GM12891 (cell line): ENCODE measurements around the gene MARK1.
"Not testable (repeated sequence)": the region's sequence is repeated elsewhere in the genome, so short reads cannot be mapped to it uniquely, and the experiment has no call there.

Experiments used
- DNase-seq: peaks from one replicate; pipeline ENCODE4 v3.0.0; 2011; ENCODE audit warnings: low spot score; ENCODE audit not compliant: insufficient read length
- FAIRE-seq: peaks from 2 replicates; lab custom pipeline; 2011; peaks lifted over from hg19 to GRCh38; lab: Jason Lieb, UNC
- PAX5 ChIP-seq: IDR thresholded peaks from 2 replicates; pipeline ENCODE4 v1.6.1; 2011; ENCODE audit warnings: low read length, moderate library complexity, mild to moderate bottlenecking; ENCODE audit not compliant: insufficient read depth, severe bottlenecking
- POLR2A ChIP-seq: IDR thresholded peaks from 2 replicates; pipeline ENCODE4 v1.6.1; 2011; ENCODE audit warnings: low read depth, low read length, control low read depth
- POLR2AphosphoS5 ChIP-seq: IDR thresholded peaks from 2 replicates; pipeline ENCODE4 v1.6.1; 2011; ENCODE audit warnings: low read depth, low read length, control low read depth
- POU2F2 ChIP-seq: IDR thresholded peaks from 2 replicates; pipeline ENCODE4 v1.6.1; 2011; ENCODE audit warnings: low read depth, mild to moderate bottlenecking, control low read depth, low read length, moderate library complexity
- SPI1 ChIP-seq: IDR thresholded peaks from 2 replicates; pipeline ENCODE4 v1.6.1; 2011; ENCODE audit warnings: low read depth, low read length, control low read depth
- TAF1 ChIP-seq: IDR thresholded peaks from 2 replicates; pipeline ENCODE4 v1.6.1; 2011; ENCODE audit warnings: low read depth, low read length, control low read depth

MARK1 gene

DNA sequence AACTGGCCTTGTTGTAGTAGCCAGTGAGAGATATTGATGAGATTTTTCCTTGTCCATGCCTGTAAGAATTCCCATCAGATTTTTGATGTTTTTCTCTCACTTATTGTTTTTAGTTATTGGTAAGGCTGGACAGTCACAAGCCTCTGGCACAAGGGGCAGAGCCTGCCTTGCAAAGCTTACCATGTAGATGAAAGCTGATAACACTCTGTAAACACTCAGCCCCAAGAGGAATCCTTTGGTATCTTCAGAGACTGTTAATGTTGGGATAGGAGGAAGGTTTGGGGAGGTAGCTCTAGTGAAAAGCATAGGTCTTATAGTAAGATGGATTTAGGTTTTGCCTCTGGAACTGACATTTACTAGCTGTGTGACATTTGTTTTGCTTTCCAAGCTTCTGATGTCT is 37.7 kb downstream of the MARK1 start:
- no peak for DNase-seq
- no peak for FAIRE-seq
- TF ChIP-seq PAX5, result no peak
- TF ChIP-seq POLR2A, result no peak
- TF ChIP-seq POU2F2, result no peak
- TF ChIP-seq TAF1, result no peak
- TF ChIP-seq POLR2AphosphoS5, result no peak
- no peak for TF ChIP-seq SPI1

DNA sequence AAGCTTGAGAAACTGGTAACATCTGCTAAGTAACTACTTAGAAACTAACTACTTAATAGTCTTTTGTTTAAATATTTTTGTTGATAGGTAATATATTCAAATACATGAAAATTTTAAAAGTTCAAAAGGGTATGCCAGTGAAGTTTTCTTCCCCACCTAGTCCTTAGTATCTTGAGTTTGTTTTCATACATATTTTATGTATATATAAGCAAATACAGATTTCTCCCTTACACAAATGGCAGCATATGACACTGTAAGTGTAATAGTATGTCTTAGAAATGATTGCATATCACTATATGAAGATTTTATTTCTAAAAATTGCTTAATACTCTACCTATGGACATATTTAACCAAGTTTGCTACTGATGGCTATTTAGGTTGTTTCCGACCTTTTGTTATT is 38.9 kb downstream of the MARK1 start:
- TF ChIP-seq POU2F2 (no peak), SPI1 (no peak), TAF1 (no peak), PAX5 (no peak), POLR2AphosphoS5 (no peak), POLR2A (no peak)
- FAIRE-seq (no peak), DNase-seq (no peak)

DNA sequence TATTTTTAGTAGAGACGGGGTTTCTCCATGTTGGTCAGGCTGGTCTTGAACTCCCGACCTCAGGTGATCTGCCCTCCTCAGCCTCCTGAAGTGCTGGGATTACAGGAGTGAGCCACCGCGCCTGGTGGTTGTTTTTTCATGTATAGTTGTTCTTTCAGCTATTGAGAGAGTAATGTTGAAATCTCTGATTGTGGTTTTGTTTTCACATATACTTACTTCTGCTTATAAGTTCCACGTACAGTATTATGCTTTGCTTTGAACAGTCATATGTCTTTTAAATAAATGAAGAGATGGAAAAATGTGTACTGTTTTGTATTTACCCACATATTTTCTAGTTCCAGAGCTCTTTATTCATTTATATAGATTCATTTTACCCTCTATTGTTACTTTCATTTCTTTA is 44.5 kb downstream of the MARK1 start:
- TF ChIP-seq POLR2A (no peak), SPI1 (no peak), PAX5 (no peak), POLR2AphosphoS5 (no peak), TAF1 (no peak)
- no peak for DNase-seq
- FAIRE-seq, result no peak

DNA sequence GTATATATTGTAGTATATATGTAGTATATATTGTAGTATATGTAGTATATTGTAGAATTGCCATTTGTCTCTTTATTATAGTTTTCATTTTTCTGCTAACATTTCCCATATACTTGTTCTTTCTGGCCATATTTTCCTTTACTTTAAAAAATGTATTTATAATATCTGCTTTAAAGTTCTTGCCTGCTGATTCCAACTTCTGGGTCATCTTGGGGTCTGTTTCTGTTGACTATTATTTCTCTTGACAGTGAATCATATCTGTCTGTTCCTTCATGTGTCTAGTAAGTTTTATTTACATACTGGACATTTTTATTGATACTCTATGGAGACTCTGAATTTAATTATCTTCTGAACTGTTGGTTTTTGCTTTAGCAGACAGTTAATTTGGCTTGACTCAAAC is 45.9 kb downstream of the MARK1 start:
- DNase-seq, result no peak
- TF ChIP-seq POLR2AphosphoS5, result no peak
- TF ChIP-seq POLR2A, result no peak
- no peak for TF ChIP-seq SPI1
- no peak for TF ChIP-seq PAX5
- FAIRE-seq, result no peak

DNA sequence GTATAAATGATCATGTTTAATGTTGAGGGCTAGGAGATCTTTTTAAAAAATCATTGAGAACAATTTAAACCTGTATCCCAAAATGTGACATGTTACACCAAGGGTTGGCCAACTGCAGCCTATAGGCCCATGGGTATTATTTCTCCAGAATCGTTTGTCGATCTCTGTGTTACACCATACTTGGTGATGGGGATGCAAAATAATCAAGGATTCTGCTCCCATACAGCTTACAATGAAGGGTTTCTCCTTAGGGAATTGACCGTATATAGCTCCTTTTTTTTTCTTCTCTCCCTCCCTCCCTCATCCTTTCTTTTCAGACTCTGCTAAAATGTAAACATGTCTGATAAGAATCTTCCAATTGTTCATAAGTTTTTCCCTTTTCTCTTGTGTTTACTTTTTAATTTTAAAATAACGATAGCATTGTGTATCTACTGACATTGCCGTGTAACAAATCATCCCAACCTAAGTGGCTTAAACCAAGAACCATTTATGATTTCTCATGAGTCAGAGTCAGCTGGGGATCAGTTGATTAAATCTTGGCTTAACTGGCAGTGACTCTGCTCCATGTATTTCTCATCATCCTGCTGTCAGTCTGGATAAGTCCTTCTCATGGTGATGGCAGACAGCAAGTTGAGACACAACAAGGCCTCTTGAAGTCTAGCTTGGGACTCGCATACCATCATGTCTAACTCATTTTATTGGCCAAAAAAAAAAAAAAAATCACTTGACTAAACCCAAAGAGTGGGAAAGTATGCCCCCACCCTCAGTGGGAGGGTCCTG is 48.0 kb downstream of the MARK1 start:
- no peak for FAIRE-seq

DNA sequence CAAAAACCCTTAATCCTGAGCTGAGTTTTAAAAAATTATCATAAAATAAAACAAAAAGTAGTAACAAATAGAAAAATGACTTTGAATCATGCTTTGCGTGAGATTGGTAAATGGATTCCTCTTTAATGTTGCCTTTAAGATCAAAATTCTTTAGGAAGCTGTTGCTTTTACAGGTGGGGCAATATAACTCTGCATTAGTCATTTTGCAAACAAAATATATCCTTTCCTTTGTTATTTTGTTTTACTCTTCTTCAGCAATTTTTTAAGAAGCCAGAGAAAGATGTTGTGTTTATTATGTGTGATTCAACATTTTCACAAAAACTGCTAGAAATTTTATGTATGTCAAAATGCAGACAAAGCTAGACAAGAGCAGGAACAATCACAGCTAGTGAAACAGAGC is 50.0 kb downstream of the MARK1 start:
- TF ChIP-seq POLR2AphosphoS5 (no peak), TAF1 (no peak), PAX5 (no peak), POLR2A (no peak), POU2F2 (no peak), SPI1 (no peak)
- DNase-seq, result no peak

More for the DNA sequence above, 48.0 kb downstream of the MARK1 start:
- no peak for TF ChIP-seq TAF1
- TF ChIP-seq PAX5, result no peak
- no peak for TF ChIP-seq POLR2A
- no peak for TF ChIP-seq POLR2AphosphoS5
- no peak for TF ChIP-seq POU2F2
- no peak for TF ChIP-seq SPI1
- no peak for DNase-seq

DNA sequence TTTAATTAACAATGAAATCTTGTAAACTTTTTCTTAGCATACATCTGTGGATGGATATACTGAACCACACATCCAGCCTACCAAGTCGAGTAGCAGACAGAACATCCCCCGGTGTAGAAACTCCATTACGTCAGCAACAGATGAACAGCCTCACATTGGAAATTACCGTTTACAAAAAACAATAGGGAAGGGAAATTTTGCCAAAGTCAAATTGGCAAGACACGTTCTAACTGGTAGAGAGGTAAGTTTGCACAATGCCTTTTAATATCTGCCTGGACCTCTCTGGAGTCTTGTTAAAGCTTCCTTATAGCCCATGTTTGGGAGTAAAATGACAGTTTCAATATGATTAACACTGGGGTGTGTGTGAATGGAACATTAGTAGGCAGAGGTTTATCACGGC is 51.4 kb downstream of the MARK1 start:
- FAIRE-seq (no peak), DNase-seq (no peak)
- no peak for TF ChIP-seq POU2F2
- no peak for TF ChIP-seq SPI1
- TF ChIP-seq POLR2A, result no peak

More for the DNA sequence above, 50.0 kb downstream of the MARK1 start:
- no peak for FAIRE-seq

DNA sequence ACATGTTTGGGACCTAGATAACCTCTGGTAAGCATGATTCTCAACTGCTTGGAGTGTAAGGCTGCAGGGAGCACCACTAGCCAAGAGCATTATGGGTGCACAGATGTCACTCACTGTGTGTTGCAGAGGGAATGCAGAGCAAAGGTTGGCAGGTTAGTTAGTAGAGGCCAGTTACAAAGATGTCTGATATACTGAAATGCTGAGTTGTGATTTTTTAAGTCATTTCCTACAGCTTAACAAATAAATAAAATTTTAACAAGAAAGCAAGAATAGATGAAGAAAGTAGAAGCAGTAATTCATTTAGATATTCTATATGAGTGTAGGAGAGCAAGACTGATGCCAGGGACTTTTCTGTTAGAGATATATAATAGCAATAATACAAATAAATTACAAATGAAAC is 64.8 kb downstream of the MARK1 start:
- TF ChIP-seq PAX5 (no peak), TAF1 (no peak), POLR2AphosphoS5 (no peak), POU2F2 (no peak), SPI1 (no peak), POLR2A (no peak)
- FAIRE-seq (no peak), DNase-seq (no peak)

DNA sequence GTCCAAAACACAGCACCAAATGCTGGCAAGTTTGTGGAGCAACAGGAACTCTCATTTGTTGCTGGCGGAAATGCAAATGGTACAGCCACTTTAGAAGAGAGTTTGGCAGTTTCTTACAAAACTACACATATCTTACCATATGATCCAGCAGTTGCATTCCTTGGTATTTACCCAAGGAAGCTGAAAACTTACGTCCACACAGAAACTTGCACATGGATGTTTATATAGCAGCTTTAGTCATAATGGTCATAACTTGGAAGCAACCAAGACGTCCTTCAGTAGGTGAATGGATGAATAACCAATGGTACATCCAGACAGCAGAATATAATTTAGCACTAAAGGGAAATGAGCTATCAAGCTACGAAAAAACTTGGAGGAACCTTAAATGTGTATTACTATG is 66.4 kb downstream of the MARK1 start:
- no peak for FAIRE-seq
- TF ChIP-seq POLR2AphosphoS5, result no peak
- TF ChIP-seq PAX5, result no peak
- TF ChIP-seq SPI1, result no peak
- no peak for TF ChIP-seq POLR2A
- TF ChIP-seq TAF1, result no peak
- TF ChIP-seq POU2F2, result no peak
- no peak for DNase-seq

DNA sequence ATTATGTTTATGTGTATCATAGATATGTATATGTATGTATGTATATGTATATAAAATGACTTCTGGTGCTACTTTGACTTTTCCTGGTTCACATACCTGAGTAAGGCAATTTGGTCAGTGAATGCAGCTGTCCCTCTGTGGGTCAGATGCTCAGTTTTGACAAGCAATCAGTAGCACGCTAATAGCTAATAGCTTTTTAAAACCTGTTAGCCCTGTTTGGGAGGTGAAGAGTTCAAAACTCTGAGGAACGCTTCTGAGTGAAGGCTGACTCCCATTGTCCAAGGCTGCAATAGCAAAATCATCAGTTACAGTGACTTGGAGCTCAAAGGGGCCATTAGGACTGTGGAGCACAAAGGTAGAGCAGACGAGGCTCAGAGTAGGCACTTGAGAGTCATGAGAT is 67.2 kb downstream of the MARK1 start:
- no peak for TF ChIP-seq POU2F2
- TF ChIP-seq SPI1, result no peak
- no peak for TF ChIP-seq POLR2A
- TF ChIP-seq POLR2AphosphoS5, result no peak
- TF ChIP-seq PAX5, result no peak
- TF ChIP-seq TAF1, result no peak
- FAIRE-seq (no peak), DNase-seq (no peak)

DNA sequence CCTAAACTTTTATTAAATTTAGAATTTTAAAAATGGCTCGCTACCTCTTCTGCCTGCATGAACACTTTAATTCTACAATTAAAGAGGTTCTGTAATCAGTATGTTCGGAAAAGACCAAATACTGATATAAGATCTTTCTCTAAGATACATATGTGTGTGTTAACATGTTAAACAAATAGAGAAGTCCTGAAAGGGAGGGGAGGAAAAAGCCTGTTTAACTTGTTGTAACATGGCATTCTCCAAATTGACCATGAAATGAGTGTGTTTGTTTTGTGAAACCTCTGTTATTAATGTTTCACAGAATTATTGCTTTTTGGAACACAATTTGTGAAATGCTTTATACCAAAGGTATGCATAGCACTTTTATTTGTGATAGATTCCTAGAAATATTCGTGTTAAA is 77.0 kb downstream of the MARK1 start:
- FAIRE-seq (no peak), DNase-seq (no peak)
- TF ChIP-seq SPI1, result no peak
- no peak for TF ChIP-seq POLR2A
- no peak for TF ChIP-seq POU2F2
- TF ChIP-seq PAX5, result no peak
- TF ChIP-seq TAF1, result no peak
- no peak for TF ChIP-seq POLR2AphosphoS5

DNA sequence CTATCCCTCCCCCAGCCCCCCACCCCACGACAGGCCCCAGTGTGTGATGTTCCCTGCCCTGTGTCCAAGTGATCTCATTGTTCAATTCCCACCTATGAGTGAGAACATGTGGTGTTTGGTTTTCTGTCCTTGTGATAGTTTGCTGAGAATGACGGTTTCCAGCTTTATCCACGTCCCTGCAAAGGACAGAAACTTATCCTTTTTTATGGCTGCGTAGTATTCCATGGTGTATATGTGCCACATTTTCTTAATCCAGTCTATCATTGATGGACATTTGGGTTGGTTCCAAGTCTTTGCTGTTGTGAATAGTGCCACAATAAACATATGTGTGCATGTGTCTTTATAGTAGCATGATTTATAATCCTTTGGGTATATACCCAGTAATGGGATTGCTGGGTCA is 77.7 kb downstream of the MARK1 start:
- DNase-seq, FAIRE-seq: not testable (repeated sequence)

DNA sequence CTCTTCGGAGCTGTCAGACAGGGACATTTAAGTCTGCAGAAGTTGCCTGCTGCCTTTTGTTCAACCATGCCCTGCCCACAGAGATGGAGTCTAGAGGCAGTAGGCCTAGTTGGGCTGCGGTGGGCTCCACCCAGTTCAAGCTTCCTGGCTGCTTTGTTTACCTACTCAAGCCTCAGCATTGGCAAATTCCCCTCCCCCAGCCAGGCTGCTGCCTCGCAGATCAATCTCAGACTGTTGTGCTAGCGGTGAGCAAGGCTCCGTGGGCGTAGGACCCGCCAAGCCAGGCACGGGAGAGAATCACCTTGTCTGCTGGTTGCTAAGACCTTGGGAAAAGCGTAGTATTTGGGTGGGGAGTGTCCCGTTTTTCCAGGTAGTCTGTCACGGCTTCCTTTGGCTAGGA is 83.2 kb downstream of the MARK1 start:
- FAIRE-seq, result not testable (repeated sequence)

More for the DNA sequence above, 83.2 kb downstream of the MARK1 start:
- not testable (repeated sequence) for DNase-seq
